OCI-LY3 (cell line): ENCODE data around the gene SRPK2.

Experiments used
- CTCF ChIP-seq: fragments of 200-600, 300-600 bp; sonication (generic); IDR thresholded peaks from 2 replicates; pipeline ENCODE4 v1.5.1; 2014; ENCODE audit warnings: antibody characterized with exemption, low read length, low read depth
- EZH2phosphoT487 ChIP-seq: fragments of 200-600 bp; shearing (Covaris generic); IDR thresholded peaks from 2 replicates; pipeline ENCODE4 v1.6.1; 2018; ENCODE audit warnings: antibody characterized with exemption, mixed run types, low read depth

- no peak for TF ChIP-seq CTCF
- no peak for TF ChIP-seq EZH2phosphoT487
These were observed 11.7 kb downstream of the SRPK2 start for GRCh38 chr7:105376908-105377533.
